Central memory CD8-positive, alpha-beta T cell (primary cell): ENCODE measurements around the gene GAS7.
"Not testable (repeated sequence)": the region's sequence is repeated elsewhere in the genome, so short reads cannot be mapped to it uniquely, and the experiment has no call there.

Source experiments
- ATAC-seq: fragments of 150-1000 bp; cut with Tn5 transposase; replicated peaks from 2 replicates; pipeline ENCODE4 v1.10.0; 2022; ENCODE audit warnings: mild to moderate bottlenecking, moderate FRiP score, moderate number of reproducible peaks; ENCODE audit not compliant: poor library complexity, severe bottlenecking; ENCODE audit errors: extremely low read depth
- DNase-seq, 2 donors: peaks; one replicate each; pipeline ENCODE4 v3.0.0; 2021; ENCODE audit warnings: low spot score in 2 of 2
- H3K27ac Mint-ChIP-seq: one replicate; pipeline ENCODE4 v1.8.0; 2022; ENCODE audit warnings: low read depth, mild to moderate bottlenecking, moderate library complexity, mixed read lengths
- H3K27me3 Mint-ChIP-seq: one replicate; pipeline ENCODE4 v1.8.0; 2022; ENCODE audit warnings: mixed read lengths
- H3K36me3 Mint-ChIP-seq: one replicate; pipeline ENCODE4 v1.8.0; 2022; ENCODE audit warnings: mild to moderate bottlenecking, moderate library complexity, mixed read lengths; ENCODE audit not compliant: insufficient read depth
- H3K4me1 Mint-ChIP-seq: one replicate; pipeline ENCODE4 v1.8.0; 2022; ENCODE audit warnings: mixed read lengths
- H3K4me3 Mint-ChIP-seq: one replicate; pipeline ENCODE4 v1.8.0; 2022; ENCODE audit warnings: mild to moderate bottlenecking, moderate library complexity, mixed read lengths
- H3K9me3 Mint-ChIP-seq: one replicate; pipeline ENCODE4 v1.8.0; 2022; ENCODE audit warnings: mixed read lengths

The GAS7 gene

DNA sequence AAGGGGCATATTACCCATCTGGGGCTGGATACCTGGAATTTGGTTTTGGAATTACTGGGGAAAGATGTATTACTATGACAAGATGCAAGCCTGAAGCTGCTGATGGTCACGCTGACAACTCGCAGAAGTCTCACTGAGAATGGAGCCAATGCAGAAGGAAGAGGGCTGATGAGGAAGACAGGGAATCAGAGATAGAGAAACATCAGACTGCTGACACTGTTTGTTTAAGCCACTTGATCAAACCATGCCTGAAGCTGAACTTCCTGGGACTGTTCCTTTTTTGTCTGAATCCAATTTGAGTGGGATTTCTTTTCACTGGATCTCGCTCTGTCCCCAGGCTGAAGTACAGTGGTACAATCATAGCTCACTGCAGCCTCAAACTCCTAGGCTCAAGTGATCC is 133.9 kb downstream of the GAS7 start:
- DNase-seq, result no peak
- Mint-ChIP-seq H3K9me3 (peaks cover 8% of the 10 kb centered on the region), H3K4me3 (no peak overlapping the region), H3K36me3 (no peaks in the 10 kb centered on the region), H3K27ac (peak overlapping the region; percentile 16), H3K4me1 (peaks cover 36% of the 10 kb centered on the region), H3K27me3 (no peaks in the 10 kb centered on the region)
- ATAC-seq, result no peak

DNA sequence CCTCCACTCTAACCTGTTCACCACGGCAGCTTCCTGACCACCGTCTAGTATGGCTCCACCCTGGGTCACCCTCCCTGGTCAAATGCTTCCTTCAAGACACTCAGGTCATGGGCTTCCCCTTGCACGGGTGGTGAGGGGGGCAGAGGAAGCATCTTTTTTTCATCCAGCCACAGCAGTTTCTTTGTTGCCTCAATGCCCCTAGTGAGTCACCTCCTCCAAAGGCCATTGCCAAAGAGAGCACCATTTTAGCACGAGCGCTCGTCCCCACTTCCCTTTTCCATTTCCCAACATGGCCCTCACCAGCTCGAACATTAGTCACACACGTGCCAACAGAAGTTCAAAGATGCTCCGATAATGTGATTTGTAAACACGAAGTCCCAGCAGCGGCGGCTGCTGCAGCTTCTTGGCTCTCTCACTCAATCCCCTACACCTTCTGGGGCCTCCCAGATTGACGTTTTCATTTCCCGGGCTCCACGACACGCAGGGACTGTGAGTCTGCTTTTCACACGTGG is 134.6 kb downstream of the GAS7 start:
- Mint-ChIP-seq H3K27me3 (no peaks in the 10 kb centered on the region), H3K4me1 (peaks cover 42% of the 10 kb centered on the region), H3K9me3 (peaks cover 8% of the 10 kb centered on the region), H3K27ac (peak overlapping the region; percentile 16), H3K4me3 (peak overlapping the region; percentile 1), H3K36me3 (no peaks in the 10 kb centered on the region)
- DNase-seq, result no peak
- ATAC-seq, result peak; percentile 39

DNA sequence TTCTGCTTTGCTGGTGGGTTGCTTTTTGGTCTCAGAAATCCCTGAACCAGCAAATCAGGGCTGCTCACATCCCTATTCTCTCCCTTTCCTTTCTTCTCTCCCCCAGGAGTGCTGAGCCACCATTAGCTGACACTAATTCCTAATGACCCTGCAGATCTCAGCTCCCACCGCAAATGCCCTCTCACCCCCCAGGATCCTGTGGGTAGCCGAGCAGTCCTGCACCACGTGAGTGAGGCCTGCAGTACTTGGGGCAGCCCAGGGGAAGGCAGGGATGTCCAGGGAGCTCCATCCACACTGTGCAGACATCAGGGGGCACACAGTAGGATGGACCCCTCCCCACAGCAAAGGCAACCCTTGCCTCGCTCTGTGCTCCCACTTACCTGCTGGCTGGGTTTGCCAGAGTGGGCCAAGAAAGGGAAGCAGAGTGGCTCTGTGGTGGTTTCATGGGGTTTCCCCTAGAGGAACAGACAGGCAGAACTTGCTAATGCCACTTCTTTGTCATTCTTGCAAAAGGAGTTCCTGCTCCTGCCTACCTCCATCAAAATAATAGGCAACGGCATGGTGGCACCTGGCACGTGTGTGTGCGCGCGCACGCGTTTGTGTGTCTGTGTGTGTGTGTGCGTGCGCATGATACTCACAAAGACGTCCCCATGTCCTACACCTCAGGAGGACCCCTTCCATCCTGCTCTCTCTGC is 135.6 kb downstream of the GAS7 start:
- H3K4me3 Mint-ChIP-seq, result peak overlapping the region; percentile 16
- H3K36me3 Mint-ChIP-seq, result no peaks in the 10 kb centered on the region
- ATAC-seq (peak; percentile 47), DNase-seq (no peak)
- peaks cover 42% of the 10 kb centered on the region for H3K4me1 Mint-ChIP-seq
- no peaks in the 10 kb centered on the region for H3K27me3 Mint-ChIP-seq
- peak overlapping the region; percentile 75 for H3K27ac Mint-ChIP-seq
- peaks cover 8% of the 10 kb centered on the region for H3K9me3 Mint-ChIP-seq

DNA sequence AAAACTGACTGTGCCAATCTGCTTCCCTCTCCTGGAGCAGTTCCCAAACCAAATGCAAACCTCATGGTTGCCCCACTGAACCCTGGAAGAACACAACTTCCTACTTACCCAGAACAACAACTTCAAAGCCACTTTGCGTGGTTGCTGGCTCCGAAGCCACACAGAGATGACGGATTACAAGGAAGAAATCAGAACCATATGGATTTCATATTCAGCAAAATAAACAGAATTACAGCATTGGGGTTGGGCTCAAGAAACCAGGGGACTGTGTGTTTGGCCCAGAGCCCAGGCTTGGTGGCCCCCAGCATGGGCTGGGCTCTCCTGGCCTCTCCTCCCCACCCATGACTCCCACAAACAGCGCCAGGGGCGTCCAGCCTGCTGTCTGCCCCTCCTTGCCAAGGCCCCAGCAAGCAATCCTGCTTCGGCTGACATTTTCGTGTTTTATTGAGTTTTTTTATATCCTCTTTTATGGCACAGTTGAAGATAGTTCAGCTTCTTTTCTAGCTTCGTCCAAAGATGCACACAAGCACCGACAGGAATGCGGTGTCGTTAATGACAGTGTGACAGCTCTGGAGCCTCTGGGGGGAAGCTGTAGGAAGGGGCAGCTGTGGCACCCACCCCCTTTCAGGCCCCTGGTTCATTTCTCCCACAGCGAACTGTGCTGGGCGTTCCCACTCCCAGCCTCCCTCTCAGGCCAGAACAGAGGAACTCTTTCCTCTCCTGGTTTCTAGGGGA is 137.1 kb downstream of the GAS7 start:
- Mint-ChIP-seq H3K27ac (peak overlapping the region; percentile 38), H3K4me3 (no peak overlapping the region), H3K4me1 (peaks cover 42% of the 10 kb centered on the region), H3K9me3 (peaks cover 8% of the 10 kb centered on the region), H3K36me3 (no peaks in the 10 kb centered on the region), H3K27me3 (no peaks in the 10 kb centered on the region)
- DNase-seq (no peak), ATAC-seq (no peak)

DNA sequence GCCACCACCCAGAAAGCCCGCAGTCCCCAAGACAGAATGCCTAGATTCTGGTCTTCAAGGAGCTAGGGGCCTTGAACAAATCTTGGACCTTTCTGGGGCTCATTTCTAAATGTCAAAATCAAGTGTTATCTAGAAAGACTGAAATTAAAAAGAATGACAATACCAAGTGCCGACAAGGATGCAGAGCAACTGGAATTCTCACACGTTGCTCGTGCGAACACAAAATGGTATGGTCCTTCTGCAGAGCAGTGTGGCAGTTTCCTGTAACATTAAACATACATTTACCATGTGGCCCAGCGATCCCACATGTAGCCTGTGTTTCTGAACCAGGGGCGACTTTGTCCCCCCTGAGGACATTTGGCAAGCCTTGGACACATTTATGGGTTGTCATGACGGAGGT is 137.9 kb downstream of the GAS7 start:
- H3K36me3 Mint-ChIP-seq, result no peaks in the 10 kb centered on the region
- H3K27me3 Mint-ChIP-seq, result no peaks in the 10 kb centered on the region
- H3K4me3 Mint-ChIP-seq, result no peak overlapping the region
- H3K4me1 Mint-ChIP-seq, result peaks cover 42% of the 10 kb centered on the region
- no peak overlapping the region for H3K27ac Mint-ChIP-seq
- H3K9me3 Mint-ChIP-seq, result peaks cover 4% of the 10 kb centered on the region
- ATAC-seq (no peak), DNase-seq (no peak)

DNA sequence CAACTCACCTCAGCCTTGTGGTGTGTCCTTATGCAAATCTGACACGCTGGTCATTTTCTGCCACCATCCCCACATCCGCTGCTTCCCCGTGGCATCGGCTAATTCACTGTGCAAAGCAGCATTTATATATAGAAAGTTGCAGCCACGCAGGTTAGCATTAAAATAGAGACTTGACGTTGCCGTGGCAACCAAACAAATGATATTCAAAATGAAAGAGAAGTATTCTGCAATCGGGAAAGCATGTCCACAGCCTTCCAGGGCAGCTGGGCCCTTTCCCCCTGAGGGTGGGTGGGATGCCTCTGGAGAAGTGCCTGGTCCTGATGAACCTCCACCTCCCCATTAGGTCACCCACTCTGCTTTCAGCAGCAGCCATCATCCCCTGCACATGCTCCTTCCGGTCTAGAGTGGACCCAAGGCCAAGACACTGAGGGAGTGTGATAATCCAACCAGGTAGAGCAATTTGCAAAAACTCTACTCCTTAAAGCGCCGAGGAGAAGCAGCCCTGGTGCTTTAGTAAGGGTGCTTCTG is 138.7 kb downstream of the GAS7 start:
- DNase-seq, result no peak
- Mint-ChIP-seq H3K9me3 (no peaks in the 10 kb centered on the region), H3K4me1 (peaks cover 42% of the 10 kb centered on the region), H3K27me3 (no peaks in the 10 kb centered on the region), H3K36me3 (no peaks in the 10 kb centered on the region), H3K4me3 (peak overlapping the region; percentile 31), H3K27ac (no peak overlapping the region)
- ATAC-seq, result no peak

DNA sequence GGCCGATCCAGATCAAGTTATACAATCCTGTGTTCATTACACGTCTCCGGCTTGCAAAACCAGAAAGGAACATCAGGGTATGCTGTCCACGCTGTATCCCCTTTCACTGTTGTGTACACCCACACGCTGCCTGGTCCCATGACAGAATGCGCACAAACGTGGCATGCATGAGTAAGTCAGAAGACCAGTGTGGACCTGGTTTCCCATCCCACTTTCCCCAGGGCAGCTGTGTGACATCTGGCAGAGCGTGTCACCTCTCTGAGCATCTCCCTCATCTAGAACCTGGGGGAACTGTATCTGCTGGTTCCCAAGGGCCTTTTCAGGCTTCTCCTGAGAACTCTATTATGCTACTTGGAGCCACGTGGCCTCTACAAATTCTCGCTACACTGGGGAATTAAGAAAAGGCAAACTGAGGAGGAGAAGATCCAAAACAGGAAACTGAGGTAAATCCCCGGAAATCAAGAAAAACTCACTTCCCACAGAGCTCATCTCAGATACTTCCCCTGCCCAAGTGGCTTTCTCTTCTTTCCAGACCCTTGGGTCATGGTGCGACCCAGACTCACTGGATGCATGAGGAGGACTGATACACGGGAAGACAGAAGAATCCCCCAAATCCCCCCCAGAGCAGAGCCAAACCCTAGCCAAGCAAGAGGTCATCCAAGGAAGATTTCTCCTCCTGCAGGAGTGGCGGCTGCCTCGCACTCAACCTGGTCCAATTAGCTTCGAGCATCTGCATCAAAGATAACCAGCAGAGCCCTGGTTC is 139.3 kb downstream of the GAS7 start:
- no peaks in the 10 kb centered on the region for H3K27me3 Mint-ChIP-seq
- H3K36me3 Mint-ChIP-seq, result peaks cover 2% of the 10 kb centered on the region
- H3K27ac Mint-ChIP-seq, result no peak overlapping the region
- ATAC-seq (no peak), DNase-seq (no peak)
- H3K4me3 Mint-ChIP-seq, result peak overlapping the region; percentile 31
- H3K4me1 Mint-ChIP-seq, result peaks cover 40% of the 10 kb centered on the region
- H3K9me3 Mint-ChIP-seq, result no peaks in the 10 kb centered on the region

DNA sequence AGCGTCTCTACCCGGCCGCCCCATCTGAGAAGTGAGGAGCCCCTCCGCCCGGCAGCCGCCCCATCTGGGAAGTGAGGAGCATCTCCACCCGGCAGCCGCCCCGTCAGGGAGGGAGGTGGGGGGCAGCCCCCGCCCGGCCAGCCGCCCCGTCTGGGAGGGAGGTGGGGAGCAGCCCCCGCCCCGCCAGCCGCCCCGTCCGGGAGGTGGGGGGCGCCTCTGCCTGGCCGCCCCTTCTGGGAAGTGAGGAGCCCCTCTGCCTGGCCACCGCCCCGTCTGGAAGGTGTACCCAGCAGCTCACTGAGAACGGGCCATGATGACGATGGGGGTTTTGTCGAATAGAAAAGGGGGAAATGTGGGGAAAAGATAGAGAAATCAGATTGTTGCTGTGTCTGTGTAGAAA is 140.9 kb downstream of the GAS7 start:
- H3K4me1 Mint-ChIP-seq, result peaks cover 33% of the 10 kb centered on the region
- H3K27me3 Mint-ChIP-seq, H3K36me3 Mint-ChIP-seq, H3K4me3 Mint-ChIP-seq, H3K9me3 Mint-ChIP-seq, H3K27ac Mint-ChIP-seq, DNase-seq, ATAC-seq: not testable (repeated sequence)

DNA sequence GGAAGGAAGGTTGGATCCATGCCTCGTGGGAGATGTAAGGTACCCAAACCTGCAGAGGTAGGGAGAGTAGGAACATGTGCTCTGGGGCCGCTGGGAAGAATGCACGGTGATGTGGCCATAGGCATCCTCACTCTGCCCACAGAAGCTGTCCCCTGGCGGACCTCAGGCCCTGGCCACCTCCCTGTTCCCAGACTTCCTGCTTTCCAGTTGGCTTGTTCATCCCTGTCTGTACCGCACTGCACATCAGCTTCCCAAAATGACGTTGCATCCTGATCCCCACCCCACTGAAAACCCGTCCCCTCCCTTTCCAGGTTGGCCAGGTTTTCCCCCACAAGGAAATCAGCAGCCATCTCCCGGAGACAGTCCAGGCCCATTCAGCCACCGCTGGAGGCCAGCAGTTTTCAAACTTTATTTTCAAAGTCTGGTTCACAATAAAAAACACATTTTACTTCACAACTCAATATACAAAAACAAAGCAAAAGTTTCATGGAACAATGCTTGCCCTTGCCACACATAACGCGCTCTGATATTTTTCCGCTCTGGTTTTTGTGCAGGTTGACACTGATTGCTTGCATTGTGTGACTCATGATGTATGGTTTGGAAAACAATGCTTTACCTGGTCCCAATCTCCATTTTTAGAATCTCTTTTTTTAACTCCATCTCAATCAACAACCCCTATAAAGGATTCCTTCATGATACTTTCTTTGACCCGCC is 143.0 kb downstream of the GAS7 start:
- ATAC-seq, result no peak
- no peak for DNase-seq
- H3K27ac Mint-ChIP-seq, result no peak overlapping the region
- no peaks in the 10 kb centered on the region for H3K9me3 Mint-ChIP-seq
- no peak overlapping the region for H3K4me3 Mint-ChIP-seq
- H3K27me3 Mint-ChIP-seq, result no peaks in the 10 kb centered on the region
- H3K36me3 Mint-ChIP-seq, result peaks cover 2% of the 10 kb centered on the region
- peaks cover 42% of the 10 kb centered on the region for H3K4me1 Mint-ChIP-seq

DNA sequence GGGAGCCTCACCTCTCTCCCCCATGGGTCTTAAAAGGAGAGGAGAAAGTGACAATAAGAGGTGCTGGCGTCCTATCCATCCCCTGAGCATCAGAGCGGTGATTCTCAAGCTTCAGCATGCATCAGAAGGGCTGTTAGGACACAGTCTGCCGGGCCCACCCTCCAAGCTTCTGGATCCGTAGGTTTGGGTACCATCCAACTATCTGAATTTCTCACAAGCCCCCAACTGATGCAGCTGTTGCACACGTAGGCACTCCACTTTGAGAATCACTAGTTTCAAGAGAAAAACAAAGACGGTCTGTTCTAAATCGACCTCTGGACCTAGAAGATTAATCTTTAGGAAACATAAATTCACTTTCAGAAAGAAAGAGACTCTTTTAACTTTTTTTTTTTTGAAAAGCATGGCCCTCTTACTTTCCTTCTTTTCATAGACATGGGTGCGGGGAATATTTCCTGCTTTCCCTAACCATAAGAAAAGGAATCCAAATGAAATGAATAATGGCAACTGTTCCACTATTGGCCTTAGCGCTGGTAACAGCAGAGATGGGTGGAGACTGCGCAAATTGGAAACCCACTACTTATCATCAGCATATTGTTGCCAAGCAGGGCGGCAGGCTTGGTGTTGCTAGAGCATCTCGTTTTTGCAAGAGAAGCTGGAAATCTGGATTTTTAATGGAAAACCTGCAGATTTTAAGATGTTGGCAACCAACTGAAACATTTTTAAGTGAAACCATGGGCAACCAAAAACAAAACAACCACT is 144.4 kb downstream of the GAS7 start:
- Mint-ChIP-seq H3K9me3 (no peaks in the 10 kb centered on the region), H3K4me3 (no peak overlapping the region), H3K27ac (no peak overlapping the region), H3K27me3 (no peaks in the 10 kb centered on the region), H3K4me1 (peaks cover 33% of the 10 kb centered on the region), H3K36me3 (peaks cover 4% of the 10 kb centered on the region)
- ATAC-seq, result no peak
- no peak for DNase-seq

DNA sequence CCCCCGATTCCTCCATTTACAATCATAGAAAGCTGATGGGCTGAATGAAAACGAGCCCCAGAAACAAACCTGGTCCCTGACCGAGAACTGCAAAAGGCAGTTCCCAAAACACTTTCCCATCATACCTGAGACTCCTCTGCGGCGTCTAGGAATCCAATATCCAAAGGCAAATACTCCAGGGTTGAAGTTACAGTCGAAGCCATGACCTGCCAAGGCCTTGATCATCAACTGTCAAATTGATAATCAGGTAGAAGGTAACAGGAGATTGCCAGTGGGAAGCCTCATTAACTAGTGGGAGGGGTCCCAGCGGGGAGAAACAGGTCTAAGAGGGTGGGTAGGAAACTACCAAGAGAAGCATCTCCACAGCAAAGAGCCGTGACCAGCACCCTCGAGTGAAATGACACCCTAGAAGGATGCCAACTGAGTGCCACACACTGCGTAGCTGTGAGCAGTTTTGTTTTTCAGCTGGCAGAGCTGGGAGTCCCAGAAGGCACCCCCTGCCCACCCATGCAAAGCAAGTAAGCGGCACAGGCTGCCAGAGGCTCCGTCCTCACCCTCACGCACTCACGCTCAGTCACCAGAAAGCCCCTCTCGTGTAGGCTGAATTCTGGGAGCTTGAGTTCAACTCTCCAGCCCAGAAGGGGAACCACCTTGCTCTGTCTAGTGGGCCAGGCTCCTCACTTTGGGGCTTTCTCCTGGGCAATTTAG is 146.1 kb downstream of the GAS7 start:
- Mint-ChIP-seq H3K36me3 (peaks cover 4% of the 10 kb centered on the region), H3K9me3 (no peaks in the 10 kb centered on the region), H3K4me3 (no peak overlapping the region), H3K4me1 (peaks cover 38% of the 10 kb centered on the region), H3K27ac (peak overlapping the region; percentile 80), H3K27me3 (no peaks in the 10 kb centered on the region)
- ATAC-seq, result no peak
- DNase-seq, result no peak
